H1 (cell line): ENCODE results near the gene NXNL2. TPM values are rescaled to one million over a fixed set of nuclear protein-coding genes. Genes with fewer than 3 reads are reported as not detected.

Experiments used
- CTCF ChIA-PET: fragments of 300-600 bp; sonication (Branson Sonifier 250); formaldehyde crosslinking; loops from one replicate; lab custom pipeline; 2021; ENCODE audit not compliant: partially characterized antibody; lab: Charles Lee
- POLR2A ChIA-PET: fragments of 300-600 bp; sonication (Branson Sonifier 250); formaldehyde crosslinking; loops from one replicate; lab custom pipeline; 2021; ENCODE audit warnings: inconsistent platforms; ENCODE audit not compliant: partially characterized antibody; lab: Charles Lee
- DNase-seq, 2 experiments: peaks; one replicate each; pipeline versions ENCODE4 v3.0.0 to v3.0.0-alpha.2; 2010 to 2022; ENCODE audit warnings: low spot score in 2 of 2, low read depth in 1 of 2, mixed read lengths in 1 of 2
- FAIRE-seq: peaks from 2 replicates; lab custom pipeline; 2011; peaks lifted over from hg19 to GRCh38; lab: Jason Lieb, UNC
- H2AFZ ChIP-seq: 2 replicates; pipeline ENCODE4 v1.8.1; 2012; ENCODE audit warnings: low read length, inconsistent platforms
- H2AK5ac ChIP-seq: 2 replicates; pipeline ENCODE4 v1.6.1; 2013; ENCODE audit warnings: low read depth, low read length
- H2BK120ac ChIP-seq: replicated peaks from 2 replicates; pipeline ENCODE3; 2013; ENCODE audit warnings: low read depth, low read length, inconsistent platforms
- H2BK12ac ChIP-seq: 2 replicates; pipeline ENCODE4 v1.6.1; 2013; ENCODE audit warnings: low read depth, low read length
- H2BK15ac ChIP-seq: 2 replicates; pipeline ENCODE4 v1.6.1; 2013; ENCODE audit warnings: low read length
- H2BK20ac ChIP-seq: 2 replicates; pipeline ENCODE4 v1.6.1; 2013; ENCODE audit warnings: low read length
- H2BK5ac ChIP-seq: 2 replicates; pipeline ENCODE4 v1.6.1; 2013; ENCODE audit warnings: low read depth, low read length
- H3K14ac ChIP-seq: 2 replicates; pipeline ENCODE4 v1.6.1; 2013; ENCODE audit warnings: inconsistent platforms; ENCODE audit not compliant: insufficient read length
- H3K18ac ChIP-seq: 2 replicates; pipeline ENCODE4 v1.6.1; 2013; ENCODE audit warnings: low read length; ENCODE audit errors: extremely low read depth
- H3K23ac ChIP-seq: 2 replicates; pipeline ENCODE4 v1.6.1; 2013; ENCODE audit warnings: inconsistent platforms; ENCODE audit not compliant: insufficient read length
- H3K23me2 ChIP-seq: 2 replicates; pipeline ENCODE4 v1.6.1; 2013; ENCODE audit warnings: low read depth, low read length
- H3K27ac ChIP-seq: 2 replicates; pipeline ENCODE4 v1.6.1; 2011; ENCODE audit warnings: low read depth, low read length, inconsistent platforms
- H3K27me3 ChIP-seq, 4 experiments: replicated peaks in 1 of 4; 1 replicate in 1 of 4; 2 replicates in 3 of 4; pipeline versions ENCODE4 v1.6.1 to v1.8.1; 2011 to 2013; ENCODE audit warnings: low read length in 3 of 4, mild to moderate bottlenecking in 3 of 4, inconsistent platforms in 2 of 4, mixed read lengths in 2 of 4, moderate library complexity in 1 of 4; ENCODE audit not compliant: control insufficient read depth in 3 of 4, insufficient read depth in 3 of 4; ENCODE audit errors: extremely low read depth in 1 of 4
- H3K36me3 ChIP-seq, 4 experiments: 2 replicates each; pipeline versions ENCODE4 v1.6.1 to v1.8.1; 2011 to 2013; ENCODE audit warnings: mild to moderate bottlenecking in 4 of 4, low read length in 3 of 4, moderate library complexity in 2 of 4, control low read depth in 1 of 4, inconsistent platforms in 1 of 4; ENCODE audit not compliant: insufficient read depth in 4 of 4, control insufficient read depth in 2 of 4
- H3K4ac ChIP-seq: replicated peaks from 2 replicates; pipeline ENCODE3; 2013; ENCODE audit warnings: low read length, low read depth, mixed read lengths, inconsistent platforms; ENCODE audit not compliant: insufficient read length
- H3K4me1 ChIP-seq, 4 experiments: replicated peaks in 1 of 4; 1 replicate in 1 of 4; 2 replicates in 3 of 4; pipeline versions ENCODE4 v1.6.1 to v1.8.1; 2011 to 2013; ENCODE audit warnings: low read length in 3 of 4, inconsistent platforms in 2 of 4, mixed read lengths in 1 of 4; ENCODE audit not compliant: insufficient read depth in 4 of 4, control insufficient read depth in 3 of 4
- H3K4me2 ChIP-seq, 2 experiments: 2 replicates each; pipeline versions ENCODE4 v1.6.1 to v1.8.1; 2011 to 2013; ENCODE audit warnings: low read depth in 2 of 2, low read length in 2 of 2, control low read depth in 1 of 2, inconsistent platforms in 1 of 2, mild to moderate bottlenecking in 1 of 2; ENCODE audit not compliant: insufficient read depth in 1 of 2
- H3K4me3 ChIP-seq, 4 experiments: fragments of 200-600, 300-600 bp in 1 of 4; sonication (generic), shearing (Covaris generic), sonication (Bioruptor Twin) in 1 of 4; 2 replicates each; pipeline versions ENCODE4 v1.5.1 to v1.8.1; 2011 to 2016; ENCODE audit warnings: low read length in 4 of 4, low read depth in 3 of 4, control low read depth in 2 of 4, inconsistent platforms in 2 of 4, mild to moderate bottlenecking in 2 of 4, mixed read lengths in 1 of 4, moderate library complexity in 1 of 4; ENCODE audit not compliant: insufficient read depth in 2 of 4; ENCODE audit errors: extremely low read depth in 1 of 4
- H3K56ac ChIP-seq: replicated peaks from 2 replicates; pipeline ENCODE3; 2013; ENCODE audit warnings: low read depth, mild to moderate bottlenecking, mixed read lengths, low read length, inconsistent platforms; ENCODE audit not compliant: insufficient read length
- H3K79me1 ChIP-seq: 2 replicates; pipeline ENCODE4 v1.6.1; 2013; ENCODE audit warnings: low read depth, low read length, control low read depth
- H3K79me2 ChIP-seq, 2 experiments: 2 replicates each; pipeline versions ENCODE4 v1.6.1 to v1.8.1; 2012 to 2013; ENCODE audit warnings: low read length in 2 of 2, mild to moderate bottlenecking in 2 of 2, inconsistent platforms in 1 of 2; ENCODE audit not compliant: insufficient read depth in 2 of 2, control insufficient read depth in 1 of 2
- H3K9ac ChIP-seq, 4 experiments: replicated peaks in 1 of 4; 1 replicate in 1 of 4; 2 replicates in 3 of 4; pipeline versions ENCODE4 v1.6.1 to v1.8.1; 2011 to 2013; ENCODE audit warnings: low read depth in 3 of 4, low read length in 3 of 4, control low read depth in 2 of 4, mild to moderate bottlenecking in 2 of 4, moderate library complexity in 2 of 4, inconsistent platforms in 1 of 4; ENCODE audit errors: extremely low read depth in 1 of 4
- H3K9me3 ChIP-seq, 2 experiments: 2 replicates each; pipeline versions ENCODE4 v1.6.1 to v1.8.1; 2012 to 2013; ENCODE audit warnings: mild to moderate bottlenecking in 2 of 2, moderate library complexity in 2 of 2, control low read depth in 1 of 2, inconsistent platforms in 1 of 2, low read depth in 1 of 2, low read length in 1 of 2, mixed read lengths in 1 of 2; ENCODE audit not compliant: insufficient read depth in 2 of 2
- H4K20me1 ChIP-seq, 2 experiments: replicated peaks in 1 of 2; 2 replicates each; pipeline versions ENCODE3 to v1.8.1; 2011 to 2013; ENCODE audit warnings: inconsistent platforms in 2 of 2, low read length in 2 of 2, mild to moderate bottlenecking in 1 of 2; ENCODE audit not compliant: insufficient read depth in 2 of 2, control insufficient read depth in 1 of 2
- H4K5ac ChIP-seq: 2 replicates; pipeline ENCODE4 v1.6.1; 2013; ENCODE audit warnings: low read length, low read depth, mixed read lengths, inconsistent platforms; ENCODE audit not compliant: insufficient read length
- H4K8ac ChIP-seq: 2 replicates; pipeline ENCODE4 v1.8.0; 2013; ENCODE audit warnings: mild to moderate bottlenecking, moderate library complexity, low read length, inconsistent platforms; ENCODE audit not compliant: insufficient read depth; ENCODE audit errors: extremely low read depth
- H4K91ac ChIP-seq: replicated peaks from 2 replicates; pipeline ENCODE3; 2013; ENCODE audit warnings: low read length, mixed read lengths, inconsistent platforms; ENCODE audit not compliant: insufficient read length
- ATF2 ChIP-seq: IDR thresholded peaks from 2 replicates; pipeline ENCODE4 v1.6.1; 2012; ENCODE audit warnings: low read length, inconsistent platforms
- CBX5 ChIP-seq: fragments of 300-800, 300-1000 bp; sonication (generic); IDR thresholded peaks from 2 replicates; pipeline ENCODE4 v1.7.1; 2016; ENCODE audit warnings: antibody characterized with exemption, low read length, low read depth
- HDAC2 ChIP-seq, 2 experiments: fragments of 300-600 bp in 1 of 2; sonication (generic) in 1 of 2; IDR thresholded peaks; 2 replicates each; pipeline ENCODE4 v1.6.1; 2011 to 2012; ENCODE audit warnings: low read depth in 2 of 2, low read length in 2 of 2, mild to moderate bottlenecking in 2 of 2, moderate library complexity in 2 of 2, borderline replicate concordance in 1 of 2, inconsistent platforms in 1 of 2
- JUND ChIP-seq: IDR thresholded peaks from 2 replicates; pipeline ENCODE4 v1.6.1; 2011; ENCODE audit warnings: mild to moderate bottlenecking, improper control_type of control experiment, low read length
- POLR2A ChIP-seq, 2 experiments: IDR thresholded peaks; 1 replicate in 1 of 2; 2 replicates in 1 of 2; pipeline ENCODE4 v1.6.1; 2011; ENCODE audit warnings: low read depth in 2 of 2, low read length in 2 of 2, mild to moderate bottlenecking in 2 of 2; ENCODE audit errors: control extremely low read depth in 1 of 2
- POLR2AphosphoS5 ChIP-seq: IDR thresholded peaks from 2 replicates; pipeline ENCODE4 v1.6.1; 2011; ENCODE audit warnings: low read depth, low read length
- SAP30 ChIP-seq: fragments of 300-600 bp; sonication (generic); IDR thresholded peaks from 2 replicates; pipeline ENCODE4 v1.7.1; 2012; ENCODE audit warnings: low read length, moderate library complexity, mild to moderate bottlenecking, inconsistent platforms; ENCODE audit not compliant: insufficient read depth, insufficient replicate concordance
- TAF7 ChIP-seq: optimal IDR thresholded peaks from 2 replicates; pipeline ENCODE3; 2011; ENCODE audit warnings: low read depth, mild to moderate bottlenecking, inconsistent platforms, low read length, moderate library complexity, borderline replicate concordance
- TEAD4 ChIP-seq: IDR thresholded peaks from 2 replicates; pipeline ENCODE4 v1.6.1; 2012; ENCODE audit warnings: low read depth, low read length, inconsistent platforms, mixed read lengths
- YY1 ChIP-seq: IDR thresholded peaks from 2 replicates; pipeline ENCODE4 v1.6.1; 2011; ENCODE audit warnings: low read depth, mild to moderate bottlenecking, low read length
- ZNF274 ChIP-seq: IDR thresholded peaks from 2 replicates; pipeline ENCODE4 v1.7.0; 2012; ENCODE audit warnings: low read length, borderline replicate concordance; ENCODE audit errors: extremely low read depth
- WGBS, 2 experiments: shearing (Covaris generic) in 1 of 2; methylation state at CpG; one replicate each; pipeline versions ENCODE4 v1.1.6 to v1.1.7; 2013 to 2015; ENCODE audit warnings: low lambda C conversion rate in 2 of 2, mixed read lengths in 2 of 2, inconsistent platforms in 1 of 2, low coverage in 1 of 2, missing lambda C conversion rate in 1 of 2; ENCODE audit not compliant: insufficient replicate concordance in 2 of 2, insufficient coverage in 1 of 2, insufficient read length in 1 of 2; ENCODE audit errors: extremely low coverage in 1 of 2, missing lambda C conversion rate in 1 of 2; 5-methylcytosine and 5-hydroxymethylcytosine counted together
- polyA plus RNA-seq, 7 experiments: library from polyadenylated mRNA; depleted of rRNA in 3 of 7; stranded (reverse) in 5 of 7; unstranded in 2 of 7; fragments of >200 nt in 5 of 7; fragments of 200-250 nt in 2 of 7; gene quantifications; 1 replicate in 5 of 7; 2 replicates in 1 of 7; 4 replicates in 1 of 7; pipeline versions ENCODE4 v1.2.1 to v1.2.3, GENCODE V29; 2011 to 2013; ENCODE audit warnings: missing spikeins in 2 of 7, mixed read lengths in 2 of 7
- total RNA-seq: library from RNA; stranded (reverse); fragmentation: NEBNext Ultra II Directional; extraction: Animal tissue kit (Norgen Biotek cat#: 25700); gene quantifications from 2 replicates; pipeline ENCODE4 v1.2.1, GENCODE V29; 2021
- TF ChIP-seq, protein P1 (sequence below): IDR thresholded peaks from 2 replicates; pipeline ENCODE4 v1.6.1; 2012; ENCODE audit warnings: inconsistent platforms

NXNL2 gene
- total and polyA plus RNA-seq, 2 of the 8 experiments (the other 6 are each of a cell fraction or from before 2014, with no cell fraction given) = 1.9 to 2.6 TPM

DNA sequence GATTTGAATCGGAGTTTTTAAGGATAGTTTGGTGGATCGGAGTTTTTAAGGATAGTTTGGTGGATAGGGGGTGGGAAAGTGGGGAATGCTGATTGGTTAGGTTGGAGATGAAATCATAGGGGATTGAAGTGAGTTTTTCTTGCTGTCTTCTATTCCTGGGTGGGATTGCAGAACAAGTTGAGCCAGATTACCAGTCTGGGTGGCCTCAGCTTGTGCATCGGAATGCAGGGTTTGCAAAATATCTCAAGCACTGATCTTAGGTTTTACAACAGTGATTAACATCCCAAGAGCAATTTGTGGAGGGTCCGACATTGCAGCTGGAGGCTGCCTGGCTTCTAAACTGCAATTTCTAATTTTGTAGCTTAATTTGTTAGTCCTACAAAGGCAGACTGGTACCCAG, 23.1 kb upstream of the NXNL2 start:
- Histone ChIP-seq H3K79me1 (no peaks in the 10 kb centered on the region), H4K5ac (no peak overlapping the region), H3K23ac (no peak overlapping the region), H2AK5ac (no peak overlapping the region), H3K36me3 (no peaks in the 10 kb centered on the region), H3K4me3 (no peak overlapping the region), H2BK5ac (no peak overlapping the region), H3K23me2 (no peaks in the 10 kb centered on the region), H3K79me2 (no peaks in the 10 kb centered on the region), H3K9ac (no peak overlapping the region), H3K9me3 (peaks cover 8 to 10% of the 10 kb centered on the region in 2 experiments; a peak in 3 of 4 replicates), H3K14ac (no peak overlapping the region), H3K4ac (no peak overlapping the region), H3K27me3 (no peaks in the 10 kb centered on the region), H3K27ac (no peak overlapping the region), H3K4me1 (peaks cover 0 to 4% (median 0%) of the 10 kb centered on the region in 4 experiments; a peak in 2 of 7 replicates), H3K56ac (no peak overlapping the region), H4K91ac (no peak overlapping the region), H4K8ac (no peak overlapping the region), H3K4me2 (no peak overlapping the region), H3K18ac (no peak overlapping the region), H2BK20ac (no peak overlapping the region), H2AFZ (no peak overlapping the region), H2BK12ac (no peak overlapping the region), H2BK15ac (no peak overlapping the region), H4K20me1 (no peaks in the 10 kb centered on the region), H2BK120ac (no peak overlapping the region)
- ChIA-PET CTCF (interaction anchor here (1.5 kb wide), 1 partner anchor 20 kb away, joined by 4 read pairs; no protein-coding TSS in a partner anchor), POLR2A (no interaction called here)
- FAIRE-seq (no peak), DNase-seq (no peak)
- 54 to 100% methylated on average over 1 to 4 of the region's 4 CpGs for WGBS, 2 experiments
- TF ChIP-seq JUND (no peak), YY1 (no peak), ZNF274 (no peak), HDAC2 (IDR thresholded peaks at IDR 0.05; ENCODE audit: borderline replicate concordance in 1 of 2, low read depth in 2 of 2, low read length in 2 of 2) (no peak), TEAD4 (no peak), ATF2 (no peak), SAP30 (no peak), POLR2A (IDR thresholded peaks at IDR 0.05; ENCODE audit: control extremely low read depth in 1 of 2, low read depth in 2 of 2, low read length in 2 of 2) (no peak), POLR2AphosphoS5 (no peak), CBX5 (no peak), TAF7 (no peak)
- TF ChIP-seq, protein P1, sequence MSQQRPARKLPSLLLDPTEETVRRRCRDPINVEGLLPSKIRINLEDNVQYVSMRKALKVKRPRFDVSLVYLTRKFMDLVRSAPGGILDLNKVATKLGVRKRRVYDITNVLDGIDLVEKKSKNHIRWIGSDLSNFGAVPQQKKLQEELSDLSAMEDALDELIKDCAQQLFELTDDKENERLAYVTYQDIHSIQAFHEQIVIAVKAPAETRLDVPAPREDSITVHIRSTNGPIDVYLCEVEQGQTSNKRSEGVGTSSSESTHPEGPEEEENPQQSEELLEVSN = no peak
